ENCODE measurements around the gene GOLGA6B.
A peak's percentile ranks its signal among the peaks of the same experiment; 100 is the strongest.
"Not testable (repeated sequence)": the region's sequence is repeated elsewhere in the genome, so short reads cannot be mapped to it uniquely, and the experiment has no call there.

The GOLGA6B gene

DNA sequence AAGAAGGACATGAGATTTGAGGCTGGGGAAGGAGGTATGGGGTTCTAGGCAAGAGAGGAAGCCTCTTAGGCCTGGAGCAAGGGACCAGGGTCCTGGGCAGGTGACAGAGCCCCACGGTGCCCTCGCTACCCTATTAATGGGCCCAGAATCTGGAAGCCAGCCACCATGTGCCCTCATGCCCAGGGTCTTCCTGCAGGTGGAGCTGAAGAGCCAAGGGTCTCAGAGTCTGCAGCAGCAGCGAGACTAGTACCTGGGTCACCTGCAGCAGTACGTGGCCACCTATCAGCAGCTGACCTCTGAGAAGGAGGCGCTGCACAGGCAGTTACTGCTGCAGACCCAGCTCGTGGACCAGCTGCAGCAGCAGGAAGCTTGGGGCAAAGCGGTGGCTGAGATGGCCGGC lies 9.4 kb downstream of the GOLGA6B start:
- not testable (repeated sequence) for DNase-seq (ENCODE audit: low read depth)

DNA sequence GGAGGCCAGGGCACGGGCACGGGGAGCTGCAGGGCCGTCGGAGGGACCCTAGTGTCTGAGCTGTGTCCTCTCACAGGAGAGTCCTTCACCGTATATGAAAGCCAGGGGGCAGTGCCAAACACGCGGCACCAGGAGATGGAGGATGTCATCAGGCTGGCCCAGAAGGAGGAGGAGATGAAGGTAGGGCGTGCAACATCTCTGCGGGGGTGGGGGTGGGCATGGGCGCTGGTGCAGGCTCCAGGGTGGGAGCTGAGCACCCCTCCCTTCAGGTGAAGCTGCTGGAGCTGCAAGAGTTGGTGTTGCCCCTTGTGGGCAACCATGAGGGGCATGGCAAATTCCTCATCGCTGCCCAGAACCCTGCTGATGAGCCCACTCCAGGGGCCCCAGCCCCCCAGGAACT lies 11.2 kb downstream of the GOLGA6B start:
- DNase-seq (ENCODE audit: low read depth): not testable (repeated sequence)

DNA sequence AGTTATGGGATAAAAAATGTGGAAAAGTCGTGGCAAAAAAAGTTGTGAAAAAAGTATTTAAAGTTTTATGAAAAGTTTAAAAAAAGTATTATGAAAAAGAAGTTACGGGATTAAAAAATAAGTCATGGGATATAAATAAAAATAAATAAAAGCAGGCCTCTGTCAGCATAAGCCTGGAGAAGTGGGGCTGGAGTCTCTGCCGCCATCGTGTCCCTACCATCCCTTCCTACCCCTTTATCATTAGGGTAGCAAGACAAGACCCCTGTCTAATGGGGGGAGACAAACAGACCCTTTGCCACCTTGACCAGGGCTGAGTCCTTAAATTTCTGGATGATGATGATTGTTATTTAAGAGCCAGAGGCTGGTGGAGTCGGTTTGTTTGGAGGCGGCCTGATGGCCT lies 15.3 kb downstream of the GOLGA6B start:
- DNase-seq (ENCODE audit: low read depth): not testable (repeated sequence)

DNA sequence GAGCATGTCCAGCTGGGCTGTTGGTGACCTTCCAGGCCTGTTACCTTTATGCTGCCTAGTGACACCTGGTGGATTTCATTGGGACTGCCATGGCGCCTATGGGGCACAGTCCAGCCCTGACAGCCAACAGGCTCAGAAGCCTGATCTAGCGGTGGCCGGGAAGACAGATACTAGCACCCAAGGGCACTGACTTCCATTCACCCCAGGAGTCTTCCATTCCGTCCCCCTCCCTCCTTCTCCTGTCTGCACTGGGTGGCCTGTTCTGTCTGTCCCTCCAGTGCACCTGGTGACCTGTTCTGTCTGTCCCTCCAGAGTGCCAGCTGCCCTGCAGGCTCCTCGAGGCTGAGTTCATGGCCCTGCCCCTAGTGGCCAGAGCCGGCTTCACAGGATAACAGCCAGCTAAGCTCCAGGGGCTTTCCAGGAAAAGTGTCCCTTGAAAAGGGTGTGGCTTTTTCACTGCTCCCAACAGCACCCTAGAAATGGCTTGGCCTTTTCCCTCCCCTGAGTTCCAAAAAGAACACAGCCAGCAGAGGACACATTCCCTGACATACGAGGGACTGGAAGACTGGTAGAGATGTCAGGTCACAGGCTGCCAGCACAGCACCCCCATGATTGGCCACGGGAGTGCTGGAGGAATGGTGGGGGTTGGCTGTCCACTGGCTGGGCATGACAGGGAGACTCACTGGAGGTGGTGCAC lies 16.3 kb downstream of the GOLGA6B start:
- DNase-seq (ENCODE audit: low read depth): peak; percentile 24

DNA sequence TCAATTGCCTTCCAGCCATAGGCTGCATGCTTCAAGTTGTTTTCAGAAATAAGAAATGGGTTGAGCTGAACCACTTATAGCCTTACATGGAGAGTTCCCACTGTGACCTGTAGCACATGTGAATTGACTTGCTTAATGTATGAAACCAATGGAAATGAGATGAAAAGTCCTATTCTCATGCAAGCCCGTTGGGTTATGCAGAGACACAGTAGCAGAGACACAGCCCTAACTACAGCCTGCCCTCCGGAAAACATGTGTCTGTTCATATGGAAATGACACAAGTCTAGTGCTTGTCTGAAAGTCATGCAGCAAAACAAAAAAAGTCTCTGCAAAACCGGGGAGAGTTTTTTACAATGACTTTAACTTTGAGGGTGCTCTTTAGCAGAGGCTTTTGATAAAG lies 17.0 kb downstream of the GOLGA6B start:
- DNase-seq (ENCODE audit: low read depth): no peak

DNA sequence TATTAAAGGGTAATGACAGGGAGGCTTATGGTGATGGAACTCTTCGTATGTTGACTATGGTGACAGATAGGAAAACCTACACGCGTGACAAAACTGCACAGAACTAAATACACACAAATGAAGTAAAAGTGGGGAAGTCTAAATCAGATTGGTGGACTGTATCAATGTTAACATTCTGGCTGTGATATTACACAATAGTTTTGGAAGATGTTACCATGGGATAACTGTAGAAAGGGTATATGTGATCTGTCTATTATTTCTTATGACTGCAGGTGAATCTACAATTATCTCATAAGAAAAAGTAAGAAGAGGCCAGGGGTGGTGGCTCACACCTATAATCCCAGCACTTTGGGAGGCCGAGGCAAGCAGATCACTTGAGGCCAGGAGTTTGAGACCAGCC lies 22.3 kb downstream of the GOLGA6B start:
- no peak for DNase-seq (ENCODE audit: low read depth)

DNA sequence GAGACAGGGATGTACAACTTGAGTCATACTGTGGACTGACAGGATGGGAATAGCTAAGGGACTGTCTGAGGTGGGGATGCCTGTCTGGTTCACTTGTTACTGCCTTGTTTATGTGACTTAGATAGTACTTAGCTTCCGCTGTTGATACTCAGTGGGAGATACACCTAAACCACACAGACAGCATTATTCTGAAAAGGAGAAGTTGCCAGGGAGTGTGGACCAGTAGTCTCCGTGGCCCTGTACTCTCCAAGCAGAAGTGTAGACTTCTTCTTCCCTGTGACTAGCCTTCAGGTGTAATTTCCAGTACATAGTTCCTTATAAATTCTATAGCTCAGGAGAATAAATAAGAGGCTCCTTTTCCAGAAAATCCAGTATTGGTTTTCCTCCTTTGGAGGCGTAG lies 26.4 kb downstream of the GOLGA6B start:
- DNase-seq (ENCODE audit: low read depth): no peak

DNA sequence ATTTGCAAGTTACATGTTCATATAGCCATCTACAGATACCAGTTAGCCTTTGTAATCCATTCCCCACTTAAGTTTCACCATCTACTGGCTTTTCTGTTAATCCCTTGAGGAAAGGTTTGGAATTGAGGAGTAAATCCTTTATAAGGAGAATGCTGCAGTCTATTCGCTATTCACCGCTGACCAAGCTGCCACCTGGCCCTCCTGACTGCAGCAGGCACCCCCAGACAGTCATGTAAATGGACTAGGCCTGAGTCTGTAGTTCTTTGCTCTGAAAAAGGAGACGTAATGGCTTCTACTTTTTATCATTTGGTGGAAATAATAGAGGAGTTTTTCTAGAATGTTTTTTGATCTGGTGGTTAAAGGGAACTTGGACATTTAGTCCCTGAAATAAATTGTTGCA lies 28.3 kb downstream of the GOLGA6B start:
- no peak for DNase-seq (ENCODE audit: low read depth)

DNA sequence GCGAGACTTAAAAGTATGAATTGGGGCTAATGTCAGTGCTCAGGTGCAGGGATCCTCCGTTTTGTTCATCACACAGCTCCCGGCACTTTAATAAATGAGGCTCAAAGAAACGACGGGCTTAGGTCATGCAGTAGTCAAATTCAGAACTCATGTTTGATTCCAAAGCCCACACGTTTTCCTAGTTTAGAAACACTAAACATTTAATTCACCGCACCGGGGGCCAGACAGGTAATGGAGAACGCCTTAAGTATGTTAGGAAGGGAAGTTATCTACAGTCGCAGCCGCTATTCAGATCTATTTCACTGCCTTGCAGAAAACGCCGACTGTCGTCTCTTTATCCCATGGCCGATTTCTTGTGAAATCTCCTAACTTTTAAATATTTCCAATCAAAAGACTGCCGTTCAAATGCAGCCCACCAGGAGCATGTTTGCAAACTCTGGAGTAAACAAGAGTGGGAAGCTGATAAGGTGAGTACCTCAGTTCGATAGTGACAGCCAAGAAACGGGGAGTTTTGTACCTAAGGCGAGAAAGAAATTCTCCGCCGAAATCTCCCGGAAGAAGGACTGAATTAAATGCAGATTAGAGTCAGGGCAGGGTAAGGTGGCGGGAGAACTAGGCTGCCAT lies 30.9 kb downstream of the GOLGA6B start:
- DNase-seq (ENCODE audit: low read depth): no peak

DNA sequence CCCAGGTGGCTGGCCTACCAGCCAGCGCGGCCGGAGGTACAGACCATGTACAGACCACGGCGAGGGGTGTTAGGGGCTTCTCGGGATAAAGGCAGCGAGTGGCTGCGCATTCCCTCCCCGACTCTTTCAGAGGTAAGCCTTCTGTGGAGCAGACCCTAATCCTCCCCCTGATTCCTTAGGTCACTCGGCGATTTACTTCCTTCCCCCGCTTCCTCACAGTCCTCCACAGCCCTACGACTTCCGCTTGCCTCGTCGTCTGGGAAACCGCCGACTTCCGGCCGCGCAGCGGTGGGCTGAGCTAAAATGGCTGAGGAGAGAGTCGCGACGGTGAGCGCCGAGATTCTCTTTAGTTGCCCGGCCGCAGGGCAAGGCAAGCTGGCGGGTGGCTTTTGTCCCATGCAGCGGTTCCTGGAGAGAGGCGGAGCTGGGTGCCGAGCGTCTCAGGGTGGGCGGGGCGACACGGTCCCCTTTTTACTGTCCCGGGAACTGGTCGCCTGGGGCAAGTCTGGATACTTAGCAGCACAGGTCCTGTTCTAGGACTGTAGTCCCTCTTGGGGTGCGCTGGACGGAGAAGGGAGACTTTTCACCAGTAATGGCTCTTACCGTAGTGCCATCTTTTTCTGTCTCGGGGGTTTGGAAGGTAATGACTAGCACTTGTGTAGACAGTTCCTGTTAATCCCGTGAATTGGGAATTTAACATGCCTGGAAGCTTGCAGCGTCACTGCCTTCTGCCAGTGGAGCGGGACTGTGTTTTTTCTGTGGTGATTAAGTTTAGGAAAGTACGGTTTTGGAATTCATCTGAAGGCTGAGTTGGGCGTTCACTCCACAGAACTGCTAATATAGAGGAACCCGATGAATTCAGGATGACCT lies 31.7 kb downstream of the GOLGA6B start, which contains the start of the genes BBS4 and HIGD2B:
Gene BBS4, plus strand, starts transcription at position 283 of the 870 bp plus-strand sequence. Its CDS starts 21 bp downstream, at position 304.
Gene HIGD2B, minus strand, starts transcription at position 258 of the 870 bp plus-strand sequence. CDS start 9,808 bp downstream, outside the sequence.
- peak; percentile 67 for DNase-seq (ENCODE audit: low read depth)

DNA sequence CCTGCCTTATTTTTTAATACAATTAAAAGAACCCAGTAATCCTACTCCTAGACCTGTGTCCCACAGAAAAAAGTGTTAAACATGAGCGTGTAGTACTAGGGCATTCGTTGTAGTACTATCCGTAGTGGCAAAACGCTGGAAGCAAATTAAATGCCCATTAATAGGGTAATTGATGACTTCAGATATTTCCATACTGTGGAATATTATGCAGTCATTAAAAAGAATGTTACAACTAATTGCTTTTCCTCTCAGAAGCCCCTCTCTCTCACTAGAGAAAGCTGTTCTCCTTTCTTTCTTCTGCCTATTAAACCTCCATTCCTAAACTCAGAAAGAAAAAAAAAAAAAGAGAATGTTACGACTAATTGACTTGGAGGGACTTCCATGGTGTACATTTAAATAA lies 34.2 kb downstream of the GOLGA6B start:
- DNase-seq (ENCODE audit: low read depth): no peak

DNA sequence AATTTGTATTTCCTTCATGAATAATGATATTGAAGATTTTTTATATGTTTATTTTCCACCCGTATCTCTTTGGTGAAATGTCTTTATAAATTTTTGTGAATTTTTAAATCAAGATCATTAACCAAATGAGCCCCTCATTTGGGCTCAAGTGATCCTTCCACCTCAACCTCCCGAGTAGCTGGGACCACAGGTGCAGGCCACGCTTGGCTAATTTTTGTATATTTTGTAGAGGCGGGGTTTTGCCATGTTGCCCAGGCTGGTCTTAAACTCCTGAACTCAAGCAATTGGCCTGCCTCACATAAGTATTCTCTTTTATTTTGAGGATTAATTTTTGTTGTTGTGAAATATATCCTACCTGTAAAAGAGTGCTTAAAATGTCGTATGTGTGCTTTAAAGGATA lies 36.4 kb downstream of the GOLGA6B start:
- no peak for DNase-seq (ENCODE audit: low read depth)

DNA sequence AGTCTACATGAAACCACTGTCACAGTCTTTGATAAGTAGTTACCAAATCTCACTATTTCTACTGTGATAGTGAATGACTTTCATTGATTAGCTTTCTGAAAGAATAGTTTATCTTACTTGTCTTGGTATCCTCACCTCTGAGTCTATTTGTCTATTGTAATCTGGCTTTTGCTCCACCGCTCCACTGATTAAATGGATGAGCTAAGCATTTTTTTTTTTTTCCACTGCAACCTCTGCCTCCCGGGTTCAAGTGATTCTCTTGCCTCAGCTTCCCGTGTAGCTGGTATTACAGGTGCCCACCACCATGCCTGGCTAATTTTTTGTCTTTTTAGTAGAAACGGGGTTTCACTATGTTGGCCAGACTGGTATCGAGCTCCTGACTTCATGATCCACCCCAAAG lies 44.4 kb downstream of the GOLGA6B start:
- no peak for DNase-seq (ENCODE audit: low read depth)

DNA sequence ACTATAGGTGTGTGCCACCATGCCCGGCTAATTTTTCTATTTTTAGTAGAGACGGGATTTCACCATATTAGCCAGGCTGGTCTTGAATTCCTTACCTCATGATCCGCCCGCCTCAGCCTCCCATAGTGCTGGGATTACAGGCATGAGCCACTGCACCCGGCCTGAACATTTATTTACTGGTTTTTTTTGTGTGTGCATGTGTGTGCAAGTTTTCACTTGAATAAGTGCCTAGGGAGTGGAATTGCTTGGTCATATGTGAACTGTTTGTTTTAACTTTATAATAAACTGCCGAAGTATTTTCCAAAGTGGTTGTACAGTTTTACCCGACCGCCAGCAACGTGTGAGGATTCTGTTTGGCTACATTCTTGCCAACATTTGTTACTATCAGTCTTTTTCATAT lies 45.6 kb downstream of the GOLGA6B start:
- no peak for DNase-seq (ENCODE audit: low read depth)

DNA sequence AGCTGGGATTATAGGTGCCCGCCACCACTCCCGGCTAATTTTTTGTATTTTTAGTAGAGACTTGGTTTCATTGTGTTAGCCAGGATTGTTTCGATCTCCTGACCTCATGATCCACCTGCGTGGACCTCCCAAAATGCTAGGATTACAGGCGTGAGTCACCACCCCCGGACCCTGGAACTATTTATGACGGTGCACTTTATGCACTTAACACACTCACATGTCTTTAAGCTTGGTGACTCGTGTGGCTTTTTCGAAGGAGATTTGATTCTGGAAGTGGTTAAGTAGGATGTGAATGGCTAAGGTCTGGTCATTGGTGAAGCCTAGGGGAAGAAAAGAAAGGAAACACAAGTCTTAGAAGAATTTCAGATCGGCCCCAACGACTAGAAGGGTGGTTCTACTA lies 51.8 kb downstream of the GOLGA6B start:
- DNase-seq (ENCODE audit: low read depth): no peak

DNA sequence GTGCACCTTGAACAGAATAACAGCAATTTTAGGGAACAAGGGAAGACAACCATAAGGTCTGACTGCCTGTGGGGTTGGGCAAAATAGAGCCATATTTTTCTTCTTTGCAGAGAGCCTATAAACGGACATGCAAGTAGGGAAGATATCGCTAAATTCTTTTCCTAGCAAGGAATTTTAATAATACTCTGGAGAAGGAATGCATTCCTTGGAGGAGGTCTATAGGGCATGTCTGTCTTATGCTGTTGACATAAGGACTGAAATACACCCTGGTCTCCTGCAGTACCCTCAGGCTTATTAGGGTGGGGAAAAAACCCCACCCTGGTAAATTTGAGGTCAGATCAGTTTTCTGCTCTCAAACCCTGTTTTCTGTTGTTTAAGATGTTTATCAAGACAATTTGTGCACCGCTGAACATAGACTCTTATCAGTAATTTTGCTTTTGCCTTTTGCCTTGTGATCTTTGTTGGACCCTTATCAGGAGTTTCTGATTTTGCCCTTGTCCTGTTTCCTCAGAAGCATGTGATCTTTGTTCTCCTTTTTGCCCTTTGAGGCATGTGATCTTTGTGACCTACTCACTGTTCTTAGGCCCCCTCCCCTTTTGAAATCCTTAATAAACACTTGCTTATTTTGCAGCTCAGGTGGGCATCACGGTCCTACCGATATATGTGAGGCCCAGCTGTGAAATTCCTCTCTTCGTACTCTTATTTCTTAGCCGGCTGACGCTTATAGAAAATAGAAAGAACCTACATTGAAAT lies 54.2 kb downstream of the GOLGA6B start:
- DNase-seq (ENCODE audit: low read depth): not testable (repeated sequence)
